ENCODE results near the gene PLSCR4. TPM values are rescaled to one million over a fixed set of nuclear protein-coding genes. Genes with fewer than 3 reads are reported as not detected.
A peak's percentile ranks its signal among the peaks of the same experiment; 100 is the strongest.

PLSCR4 gene
- total and polyA plus RNA-seq, 7 experiments from 2014 or later = 0.42 TPM; not detected in 6

- no peak for DNase-seq
- no peak overlapping the region for H3K4me3 Mint-ChIP-seq
- Histone ChIP-seq H3K36me3 (ENCODE audit: control insufficient read depth in 2 of 3, insufficient read depth in 3 of 3, low read length in 3 of 3) (no peaks in the 10 kb centered on the region), H3K4me3 (ENCODE audit: low read length) (no peak overlapping the region), H3K9me3 (ENCODE audit: control insufficient read depth in 2 of 3, low read length in 3 of 3) (no peaks in the 10 kb centered on the region), H3K4me1 (ENCODE audit: control insufficient read depth in 2 of 2, insufficient read depth in 2 of 2, low read length in 2 of 2) (no peaks in the 10 kb centered on the region), H3K27me3 (ENCODE audit: control insufficient read depth in 2 of 2, insufficient read depth in 2 of 2, low read length in 2 of 2) (no peaks in the 10 kb centered on the region), H3K27ac (ENCODE audit: low read depth, low read length) (no peak overlapping the region)
- peaks cover 16 to 36% (median 21%) of the 10 kb centered on the region in 5 donors for H3K27me3 Mint-ChIP-seq
- no peaks in the 10 kb centered on the region for H3K36me3 Mint-ChIP-seq
- peaks cover 0 to 3% (median 0%) of the 10 kb centered on the region in 11 donors for H3K9me3 Mint-ChIP-seq
- H3K27ac Mint-ChIP-seq = no peak overlapping the region
- intact Hi-C loops (cut with micrococcal nuclease) = no loop called here
- ATAC-seq = no peak
- ChIA-PET CTCF (no interaction called here), POLR2A (no interaction called here)
- peaks cover 0 to 2% (median 0%) of the 10 kb centered on the region in 7 donors for H3K4me1 Mint-ChIP-seq
These were observed 81.0 kb downstream of the PLSCR4 start for GRCh38 chr3:146169891-146170290.

DNA sequence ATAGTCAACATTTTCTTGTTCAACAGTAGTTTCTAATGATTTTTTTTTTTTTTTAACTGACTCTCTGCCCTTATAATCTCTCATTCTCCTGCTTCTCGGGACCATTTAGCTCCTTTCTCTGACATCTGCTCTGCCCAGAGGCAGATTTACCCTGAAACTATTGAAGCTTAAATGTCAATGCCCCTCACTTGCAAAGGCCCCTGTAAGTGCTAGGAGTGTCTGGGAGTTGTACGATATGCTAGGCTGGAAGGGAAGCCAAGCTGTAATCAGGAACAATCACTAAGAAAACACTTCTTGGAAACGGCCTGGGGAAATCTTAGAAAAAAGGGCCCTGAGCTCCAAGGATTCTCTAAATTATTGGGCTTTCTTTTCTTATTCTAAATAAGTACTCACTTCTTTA, 84.1 kb downstream of the PLSCR4 start:
- Histone ChIP-seq H3K4me1 (ENCODE audit: control insufficient read depth in 2 of 2, insufficient read depth in 2 of 2, low read length in 2 of 2) (no peaks in the 10 kb centered on the region), H3K4me3 (ENCODE audit: low read length) (no peak overlapping the region), H3K9me3 (ENCODE audit: control insufficient read depth in 2 of 3, low read length in 3 of 3) (no peaks in the 10 kb centered on the region), H3K36me3 (ENCODE audit: control insufficient read depth in 2 of 3, insufficient read depth in 3 of 3, low read length in 3 of 3) (no peaks in the 10 kb centered on the region), H3K27ac (ENCODE audit: low read depth, low read length) (no peak overlapping the region), H3K27me3 (ENCODE audit: control insufficient read depth in 2 of 2, insufficient read depth in 2 of 2, low read length in 2 of 2) (no peaks in the 10 kb centered on the region)
- no peak for ATAC-seq
- ChIA-PET CTCF (no interaction called here), POLR2A (no interaction called here)
- no peak overlapping the region for H3K27ac Mint-ChIP-seq
- H3K9me3 Mint-ChIP-seq = peaks cover 0 to 6% (median 2%) of the 10 kb centered on the region in 11 donors
- no peak overlapping the region for H3K4me3 Mint-ChIP-seq
- intact Hi-C loops (cut with micrococcal nuclease) = no loop called here
- peaks cover 0 to 6% (median 4%) of the 10 kb centered on the region in 7 donors for H3K4me1 Mint-ChIP-seq
- no peak for DNase-seq
- H3K27me3 Mint-ChIP-seq = peaks cover 34 to 51% (median 36%) of the 10 kb centered on the region in 5 donors
- H3K36me3 Mint-ChIP-seq = peaks cover 0 to 5% (median 2%) of the 10 kb centered on the region in 5 donors

- POLR2A ChIA-PET = no interaction called here
- no peak overlapping the region for H3K4me3 Mint-ChIP-seq
- CTCF ChIA-PET = no interaction called here
These were observed 84.5 kb downstream of the PLSCR4 start for GRCh38 chr3:146166415-146166821.

DNA sequence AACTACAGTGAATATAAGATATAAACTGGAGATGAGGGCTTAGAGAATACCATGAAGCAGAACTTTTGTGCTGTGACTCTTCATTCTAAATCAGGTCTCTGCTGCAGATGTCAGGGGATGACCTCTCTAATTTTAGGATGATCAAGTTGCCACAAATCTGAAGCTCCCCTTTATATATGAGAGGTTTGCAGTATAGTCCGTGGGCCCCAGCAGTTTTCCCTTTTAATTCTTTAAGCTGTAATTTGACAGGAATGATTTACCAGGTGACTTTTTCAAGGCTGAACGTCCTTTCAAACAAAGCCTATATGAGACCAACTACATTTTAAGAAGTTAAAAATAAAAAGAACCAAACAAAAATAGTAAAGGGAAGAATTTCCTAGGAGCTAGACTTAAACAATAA, 85.0 kb downstream of the PLSCR4 start:
- ATAC-seq = no peak
- Histone ChIP-seq H3K27ac (ENCODE audit: low read depth, low read length) (no peak overlapping the region), H3K4me1 (ENCODE audit: control insufficient read depth in 2 of 2, insufficient read depth in 2 of 2, low read length in 2 of 2) (no peaks in the 10 kb centered on the region), H3K9me3 (ENCODE audit: control insufficient read depth in 2 of 3, low read length in 3 of 3) (no peaks in the 10 kb centered on the region), H3K4me3 (ENCODE audit: low read length) (no peak overlapping the region), H3K27me3 (ENCODE audit: control insufficient read depth in 2 of 2, insufficient read depth in 2 of 2, low read length in 2 of 2) (no peaks in the 10 kb centered on the region), H3K36me3 (ENCODE audit: control insufficient read depth in 2 of 3, insufficient read depth in 3 of 3, low read length in 3 of 3) (no peaks in the 10 kb centered on the region)
- no peak for DNase-seq
- Mint-ChIP-seq H3K27ac (no peak overlapping the region), H3K9me3 (peaks cover 0 to 6% (median 2%) of the 10 kb centered on the region in 11 donors), H3K27me3 (peaks cover 32 to 49% (median 41%) of the 10 kb centered on the region in 5 donors), H3K4me3 (no peak overlapping the region), H3K4me1 (peaks cover 0 to 11% (median 10%) of the 10 kb centered on the region in 7 donors), H3K36me3 (peaks cover 0 to 5% (median 2%) of the 10 kb centered on the region in 5 donors)
- intact Hi-C loops (cut with micrococcal nuclease) = no loop called here
- POLR2A ChIA-PET = no interaction called here
- CTCF ChIA-PET = no interaction called here

More at GRCh38 chr3:146166415-146166821, 84.5 kb downstream of the PLSCR4 start:
- DNase-seq (no peak), ATAC-seq (no peak)
- H3K36me3 Mint-ChIP-seq = peaks cover 0 to 5% (median 2%) of the 10 kb centered on the region in 5 donors
- peaks cover 38 to 55% (median 40%) of the 10 kb centered on the region in 5 donors for H3K27me3 Mint-ChIP-seq
- Histone ChIP-seq H3K27ac (ENCODE audit: low read depth, low read length) (no peak overlapping the region), H3K9me3 (ENCODE audit: control insufficient read depth in 2 of 3, low read length in 3 of 3) (no peaks in the 10 kb centered on the region), H3K27me3 (ENCODE audit: control insufficient read depth in 2 of 2, insufficient read depth in 2 of 2, low read length in 2 of 2) (no peaks in the 10 kb centered on the region), H3K4me1 (ENCODE audit: control insufficient read depth in 2 of 2, insufficient read depth in 2 of 2, low read length in 2 of 2) (no peaks in the 10 kb centered on the region), H3K4me3 (ENCODE audit: low read length) (no peak overlapping the region), H3K36me3 (ENCODE audit: control insufficient read depth in 2 of 3, insufficient read depth in 3 of 3, low read length in 3 of 3) (no peaks in the 10 kb centered on the region)
- no peak overlapping the region for H3K27ac Mint-ChIP-seq
- H3K9me3 Mint-ChIP-seq = peaks cover 0 to 6% (median 2%) of the 10 kb centered on the region in 11 donors
- intact Hi-C loops (cut with micrococcal nuclease) = no loop called here
- peaks cover 0 to 10% (median 8%) of the 10 kb centered on the region in 7 donors for H3K4me1 Mint-ChIP-seq

GRCh38 chr3:146164971-146165769, 85.7 kb downstream of the PLSCR4 start:
- H3K9me3 ChIP-seq (ENCODE audit: control insufficient read depth in 2 of 3, low read length in 3 of 3) = no peaks in the 10 kb centered on the region
- intact Hi-C loops (cut with micrococcal nuclease) = no loop called here
- H3K4me3 Mint-ChIP-seq = no peak overlapping the region
- peak overlapping the region in 1 of 9 donors; percentile 32 for H3K27ac Mint-ChIP-seq
- ATAC-seq (no peak), DNase-seq (no peak)
- peaks cover 0 to 5% (median 2%) of the 10 kb centered on the region in 5 donors for H3K36me3 Mint-ChIP-seq
- no peaks in the 10 kb centered on the region for H3K36me3 ChIP-seq (ENCODE audit: control insufficient read depth in 2 of 3, insufficient read depth in 3 of 3, low read length in 3 of 3)
- no peaks in the 10 kb centered on the region for H3K4me1 ChIP-seq (ENCODE audit: control insufficient read depth in 2 of 2, insufficient read depth in 2 of 2, low read length in 2 of 2)
- no peaks in the 10 kb centered on the region for H3K27me3 ChIP-seq (ENCODE audit: control insufficient read depth in 2 of 2, insufficient read depth in 2 of 2, low read length in 2 of 2)
- H3K27ac ChIP-seq (ENCODE audit: low read depth, low read length) = no peak overlapping the region
- peaks cover 0 to 15% (median 13%) of the 10 kb centered on the region in 7 donors for H3K4me1 Mint-ChIP-seq
- CTCF ChIA-PET = no interaction called here
- peaks cover 0 to 6% (median 3%) of the 10 kb centered on the region in 11 donors for H3K9me3 Mint-ChIP-seq
- no peak overlapping the region for H3K4me3 ChIP-seq (ENCODE audit: low read length)
- POLR2A ChIA-PET = no interaction called here
- H3K27me3 Mint-ChIP-seq = peaks cover 33 to 47% (median 44%) of the 10 kb centered on the region in 5 donors

GRCh38 chr3:146164506-146164905, 86.4 kb downstream of the PLSCR4 start:
- intact Hi-C loops (cut with micrococcal nuclease) = no loop called here
- no peaks in the 10 kb centered on the region for H3K27me3 ChIP-seq (ENCODE audit: control insufficient read depth in 2 of 2, insufficient read depth in 2 of 2, low read length in 2 of 2)
- peaks cover 0 to 5% (median 2%) of the 10 kb centered on the region in 5 donors for H3K36me3 Mint-ChIP-seq
- ChIA-PET POLR2A (no interaction called here), CTCF (no interaction called here)
- H3K4me3 Mint-ChIP-seq = no peak overlapping the region
- peaks cover 35 to 48% (median 45%) of the 10 kb centered on the region in 5 donors for H3K27me3 Mint-ChIP-seq
- H3K9me3 ChIP-seq (ENCODE audit: control insufficient read depth in 2 of 3, low read length in 3 of 3) = no peaks in the 10 kb centered on the region
- DNase-seq = no peak
- H3K4me1 Mint-ChIP-seq = peaks cover 0 to 21% (median 19%) of the 10 kb centered on the region in 7 donors
- no peaks in the 10 kb centered on the region for H3K4me1 ChIP-seq (ENCODE audit: control insufficient read depth in 2 of 2, insufficient read depth in 2 of 2, low read length in 2 of 2)
- peak overlapping the region in 1 of 9 donors; percentile 32 for H3K27ac Mint-ChIP-seq
- no peak overlapping the region for H3K4me3 ChIP-seq (ENCODE audit: low read length)
- H3K9me3 Mint-ChIP-seq = peaks cover 0 to 6% (median 3%) of the 10 kb centered on the region in 11 donors
- ATAC-seq = no peak
- H3K27ac ChIP-seq (ENCODE audit: low read depth, low read length) = no peak overlapping the region
- H3K36me3 ChIP-seq (ENCODE audit: control insufficient read depth in 2 of 3, insufficient read depth in 3 of 3, low read length in 3 of 3) = no peaks in the 10 kb centered on the region

DNA sequence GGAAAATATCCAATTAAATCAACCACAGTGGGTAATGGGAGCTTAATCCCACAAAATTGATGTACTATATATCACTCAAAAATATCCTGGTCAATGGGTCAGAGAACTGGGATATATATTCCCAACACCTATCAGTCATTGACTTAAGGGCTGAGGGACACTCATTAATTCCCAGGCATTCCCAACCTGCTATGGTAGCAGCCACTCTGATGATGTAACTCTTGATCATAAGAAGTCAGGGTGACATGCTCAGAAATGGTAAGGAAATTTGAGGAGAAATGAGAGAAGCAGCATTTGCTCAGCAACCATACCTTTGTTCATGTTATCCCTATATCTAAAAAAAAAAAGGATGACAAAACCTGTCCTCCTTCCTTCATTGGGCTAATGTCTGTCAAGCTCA, 86.8 kb downstream of the PLSCR4 start:
- POLR2A ChIA-PET = no interaction called here
- no peak overlapping the region for H3K27ac Mint-ChIP-seq
- intact Hi-C loops (cut with micrococcal nuclease) = no loop called here

More for the DNA sequence above, 86.8 kb downstream of the PLSCR4 start:
- Histone ChIP-seq H3K27ac (ENCODE audit: low read depth, low read length) (no peak overlapping the region), H3K4me3 (ENCODE audit: low read length) (no peak overlapping the region), H3K36me3 (ENCODE audit: control insufficient read depth in 2 of 3, insufficient read depth in 3 of 3, low read length in 3 of 3) (no peaks in the 10 kb centered on the region), H3K9me3 (ENCODE audit: control insufficient read depth in 2 of 3, low read length in 3 of 3) (no peaks in the 10 kb centered on the region), H3K4me1 (ENCODE audit: control insufficient read depth in 2 of 2, insufficient read depth in 2 of 2, low read length in 2 of 2) (no peaks in the 10 kb centered on the region), H3K27me3 (ENCODE audit: control insufficient read depth in 2 of 2, insufficient read depth in 2 of 2, low read length in 2 of 2) (no peaks in the 10 kb centered on the region)
- Mint-ChIP-seq H3K27me3 (peaks cover 38 to 50% (median 49%) of the 10 kb centered on the region in 5 donors), H3K4me3 (no peak overlapping the region), H3K36me3 (peaks cover 0 to 5% (median 2%) of the 10 kb centered on the region in 5 donors), H3K4me1 (peaks cover 0 to 21% (median 19%) of the 10 kb centered on the region in 7 donors), H3K9me3 (peaks cover 0 to 6% (median 3%) of the 10 kb centered on the region in 11 donors)
- no peak for ATAC-seq
- DNase-seq = no peak
- CTCF ChIA-PET = no interaction called here

Data from naive thymus-derived CD4-positive, alpha-beta T cell (primary cell).